Mammary epithelial cell (primary cell): ENCODE results near the gene PP2D1.
A peak's percentile ranks its signal among the peaks of the same experiment; 100 is the strongest.

Experiments used
- CTCF ChIP-seq, 2 donors: IDR thresholded peaks in 1 of 2; conservative IDR thresholded peaks in 1 of 2; 2 replicates each; pipeline ENCODE4 v1.5.1; 2011 to 2012; ENCODE audit warnings: inconsistent platforms in 2 of 2, low read length in 2 of 2, mild to moderate bottlenecking in 2 of 2, control low read depth in 1 of 2, low read depth in 1 of 2; ENCODE audit not compliant: insufficient read depth in 1 of 2; ENCODE audit errors: extremely low read depth in 1 of 2
- EZH2 ChIP-seq: IDR thresholded peaks from 2 replicates; pipeline ENCODE4 v1.6.1; 2012; ENCODE audit warnings: low read length, inconsistent platforms, borderline replicate concordance

GRCh38 chr3:20040548-20041196, 28.6 kb upstream of the PP2D1 start:
- peak in 1 of 2 donors; percentile 40 for TF ChIP-seq CTCF (conservative IDR thresholded peaks at IDR 0.05 in 1 of 2, IDR thresholded peaks at IDR 0.05 in 1 of 2; ENCODE audit: extremely low read depth in 1 of 2, insufficient read depth in 1 of 2, low read depth in 1 of 2, low read length in 2 of 2)
- TF ChIP-seq EZH2 = no peak
